Mesenchymal stem cell (in vitro differentiated cells and primary cell): ENCODE measurements around the gene RHBDD1.

Experiments used
- DNase-seq: peaks from one replicate; pipeline ENCODE4 v3.0.0-alpha.2; 2013
- H2AFZ ChIP-seq: one replicate; pipeline ENCODE4 v1.6.1; 2013; ENCODE audit warnings: low read depth, mild to moderate bottlenecking, control low read depth, inconsistent platforms, low read length, moderate library complexity
- H2AK5ac ChIP-seq: 2 replicates; pipeline ENCODE4 v1.6.1; 2013; ENCODE audit warnings: low read length, moderate library complexity, mild to moderate bottlenecking, inconsistent platforms; ENCODE audit not compliant: severe bottlenecking
- H2BK120ac ChIP-seq: one replicate; pipeline ENCODE4 v1.6.1; 2013; ENCODE audit warnings: low read depth, mild to moderate bottlenecking, inconsistent platforms, low read length, moderate library complexity
- H2BK12ac ChIP-seq, 2 experiments: one replicate each; pipeline ENCODE4 v1.6.1; 2013; ENCODE audit warnings: inconsistent platforms in 2 of 2, low read length in 2 of 2, mild to moderate bottlenecking in 2 of 2, moderate library complexity in 2 of 2, control low read depth in 1 of 2
- H2BK15ac ChIP-seq: one replicate; pipeline ENCODE4 v1.6.1; 2013; ENCODE audit warnings: mild to moderate bottlenecking, low read depth, inconsistent platforms; ENCODE audit not compliant: poor library complexity, severe bottlenecking
- H2BK5ac ChIP-seq: 2 replicates; pipeline ENCODE4 v1.6.1; 2013; ENCODE audit warnings: low read depth, mild to moderate bottlenecking, low read length, control low read depth, inconsistent platforms; ENCODE audit not compliant: poor library complexity, severe bottlenecking
- H3K14ac ChIP-seq, 2 experiments: one replicate each; pipeline ENCODE4 v1.6.1; 2013; ENCODE audit warnings: inconsistent platforms in 2 of 2, low read length in 2 of 2, control low read depth in 1 of 2, mild to moderate bottlenecking in 1 of 2, moderate library complexity in 1 of 2
- H3K18ac ChIP-seq, 2 experiments: one replicate each; pipeline ENCODE4 v1.6.1; 2013; ENCODE audit warnings: inconsistent platforms in 2 of 2, low read length in 2 of 2, control low read depth in 1 of 2, low read depth in 1 of 2, mild to moderate bottlenecking in 1 of 2
- H3K23ac ChIP-seq, 2 experiments: one replicate each; pipeline ENCODE4 v1.6.1; 2013; ENCODE audit warnings: inconsistent platforms in 2 of 2, low read length in 2 of 2, mild to moderate bottlenecking in 2 of 2, moderate library complexity in 2 of 2, control low read depth in 1 of 2
- H3K27ac ChIP-seq: 2 replicates; pipeline ENCODE4 v1.5.1; 2013; ENCODE audit warnings: mild to moderate bottlenecking, moderate library complexity, low read length, control low read depth, inconsistent platforms; ENCODE audit not compliant: poor library complexity, severe bottlenecking
- H3K27me3 ChIP-seq, 2 experiments: 2 replicates each; pipeline versions ENCODE4 v1.6.1 to v1.7.0; 2013; ENCODE audit warnings: low read length in 2 of 2, mild to moderate bottlenecking in 2 of 2, moderate library complexity in 2 of 2, control low read depth in 1 of 2, inconsistent platforms in 1 of 2; ENCODE audit not compliant: control insufficient read depth in 1 of 2, insufficient read depth in 1 of 2
- H3K36me3 ChIP-seq, 2 experiments: 2 replicates each; pipeline versions ENCODE4 v1.6.1 to v1.7.0; 2013; ENCODE audit warnings: low read length in 2 of 2, control low read depth in 1 of 2, inconsistent platforms in 1 of 2, low read depth in 1 of 2, mild to moderate bottlenecking in 1 of 2; ENCODE audit not compliant: insufficient read depth in 2 of 2, control insufficient read depth in 1 of 2
- H3K4ac ChIP-seq, 2 experiments: one replicate each; pipeline ENCODE4 v1.6.1; 2013; ENCODE audit warnings: inconsistent platforms in 2 of 2, low read length in 2 of 2, mild to moderate bottlenecking in 2 of 2, moderate library complexity in 2 of 2, control low read depth in 1 of 2, low read depth in 1 of 2
- H3K4me1 ChIP-seq: 2 replicates; pipeline ENCODE4 v1.6.1; 2013; ENCODE audit warnings: low read depth, low read length, control low read depth; ENCODE audit not compliant: control insufficient read depth, insufficient read depth
- H3K4me2 ChIP-seq: 2 replicates; pipeline ENCODE4 v1.6.1; 2013; ENCODE audit warnings: low read length, mild to moderate bottlenecking, inconsistent platforms; ENCODE audit not compliant: poor library complexity, severe bottlenecking
- H3K4me3 ChIP-seq, 2 experiments: 2 replicates each; pipeline versions ENCODE4 v1.5.1 to v1.7.0; 2013; ENCODE audit warnings: low read length in 2 of 2, mild to moderate bottlenecking in 2 of 2, control low read depth in 1 of 2, low read depth in 1 of 2; ENCODE audit not compliant: insufficient read depth in 1 of 2
- H3K79me1 ChIP-seq: replicated peaks from 2 replicates; pipeline ENCODE4 v1.6.1; 2013; ENCODE audit warnings: mild to moderate bottlenecking, control low read depth, low read length, inconsistent platforms; ENCODE audit not compliant: poor library complexity, severe bottlenecking
- H3K9ac ChIP-seq: 2 replicates; pipeline ENCODE4 v1.7.0; 2013; ENCODE audit warnings: mild to moderate bottlenecking, low read length, moderate library complexity
- H3K9me3 ChIP-seq: 2 replicates; pipeline ENCODE4 v1.7.0; 2013; ENCODE audit warnings: mild to moderate bottlenecking, low read length; ENCODE audit not compliant: control insufficient read depth
- H4K8ac ChIP-seq: one replicate; pipeline ENCODE4 v1.6.1; 2013; ENCODE audit warnings: inconsistent platforms, mild to moderate bottlenecking, low read length, moderate library complexity
- H4K91ac ChIP-seq: one replicate; pipeline ENCODE4 v1.6.1; 2013; ENCODE audit warnings: mild to moderate bottlenecking, low read length, inconsistent platforms
- WGBS: methylation state at CpG from one replicate; pipeline ENCODE4 v1.1.7; 2013; ENCODE audit warnings: mixed read lengths; 5-methylcytosine and 5-hydroxymethylcytosine counted together

The RHBDD1 gene

GRCh38 chr2:226892729-226893128 is 56.9 kb downstream of the RHBDD1 start:
- peaks cover 5% of the 10 kb centered on the region for H3K4me1 ChIP-seq
- no peak overlapping the region for H2BK12ac ChIP-seq
- H3K36me3 ChIP-seq = peaks cover 0 to 3% of the 10 kb centered on the region in 2 experiments
- H2AFZ ChIP-seq = no peak overlapping the region
- H3K14ac ChIP-seq = no peak overlapping the region
- DNase-seq = no peak
- H3K4ac ChIP-seq = no peak overlapping the region
- no peak overlapping the region for H3K18ac ChIP-seq
- H3K27ac ChIP-seq = peak overlapping the region; percentile 12
- no peak overlapping the region for H3K23ac ChIP-seq
- no peak overlapping the region for H2AK5ac ChIP-seq
- H2BK15ac ChIP-seq = no peak overlapping the region
- peak overlapping the region in 1 of 2 experiments; percentile 32 for H3K4me3 ChIP-seq
- no peak overlapping the region for H4K91ac ChIP-seq
- H2BK5ac ChIP-seq = no peak overlapping the region
- peaks cover 11% of the 10 kb centered on the region for H3K79me1 ChIP-seq
- H3K9ac ChIP-seq = peak overlapping the region; percentile 16
- WGBS = 79% methylated on average over 3 of the region's 3 CpGs
- H3K9me3 ChIP-seq = no peaks in the 10 kb centered on the region
- H2BK120ac ChIP-seq = no peak overlapping the region
- H4K8ac ChIP-seq = no peak overlapping the region
- H3K27me3 ChIP-seq = no peaks in the 10 kb centered on the region
- no peak overlapping the region for H3K4me2 ChIP-seq

- H3K9me3 ChIP-seq = no peaks in the 10 kb centered on the region
- H3K4me2 ChIP-seq = no peak overlapping the region
- H3K14ac ChIP-seq = no peak overlapping the region
- WGBS = 100% methylated on average over 2 of the region's 4 CpGs
- no peak overlapping the region for H2BK12ac ChIP-seq
- peaks cover 0 to 3% of the 10 kb centered on the region in 2 experiments for H3K36me3 ChIP-seq
- no peak overlapping the region for H2BK15ac ChIP-seq
- no peak overlapping the region for H3K9ac ChIP-seq
- H2AK5ac ChIP-seq = no peak overlapping the region
- no peak overlapping the region for H4K8ac ChIP-seq
- H3K4me1 ChIP-seq = peaks cover 5% of the 10 kb centered on the region
- H2BK120ac ChIP-seq = no peak overlapping the region
- no peaks in the 10 kb centered on the region for H3K27me3 ChIP-seq
- no peak overlapping the region for H3K23ac ChIP-seq
- H2BK5ac ChIP-seq = no peak overlapping the region
- no peak overlapping the region for H2AFZ ChIP-seq
- no peak overlapping the region for H3K18ac ChIP-seq
- H3K79me1 ChIP-seq = peaks cover 11% of the 10 kb centered on the region
- no peak overlapping the region for H3K27ac ChIP-seq
- no peak overlapping the region for H4K91ac ChIP-seq
- H3K4ac ChIP-seq = no peak overlapping the region
- DNase-seq = no peak
- H3K4me3 ChIP-seq = peak overlapping the region in 1 of 2 experiments; percentile 32
These were observed 57.4 kb downstream of the RHBDD1 start for GRCh38 chr2:226893216-226893615.

- Histone ChIP-seq H3K9me3 (no peaks in the 10 kb centered on the region), H2BK5ac (no peak overlapping the region)
- 96% methylated on average over 3 of the region's 3 CpGs for WGBS
These were observed 58.9 kb downstream of the RHBDD1 start for GRCh38 chr2:226894752-226895151.

GRCh38 chr2:226895579-226895978 is 59.7 kb downstream of the RHBDD1 start:
- H3K23ac ChIP-seq = no peak overlapping the region
- no peak overlapping the region for H3K4me2 ChIP-seq
- no peaks in the 10 kb centered on the region for H3K27me3 ChIP-seq
- no peak overlapping the region for H4K91ac ChIP-seq
- DNase-seq = no peak
- H3K27ac ChIP-seq = no peak overlapping the region
- peaks cover 9% of the 10 kb centered on the region for H3K79me1 ChIP-seq
- no peak overlapping the region for H3K18ac ChIP-seq
- H3K4me3 ChIP-seq = no peak overlapping the region
- no CpG with 5 or more reads among the region's 2 CpGs for WGBS
- H2BK12ac ChIP-seq = no peak overlapping the region
- H3K4ac ChIP-seq = no peak overlapping the region
- no peak overlapping the region for H3K9ac ChIP-seq
- no peak overlapping the region for H3K14ac ChIP-seq
- H2BK120ac ChIP-seq = no peak overlapping the region
- no peaks in the 10 kb centered on the region for H3K9me3 ChIP-seq
- peaks cover 3% of the 10 kb centered on the region for H3K4me1 ChIP-seq
- H2BK5ac ChIP-seq = no peak overlapping the region
- H4K8ac ChIP-seq = no peak overlapping the region
- H2BK15ac ChIP-seq = no peak overlapping the region
- peaks cover 0 to 3% of the 10 kb centered on the region in 2 experiments for H3K36me3 ChIP-seq
- H2AFZ ChIP-seq = no peak overlapping the region
- H2AK5ac ChIP-seq = no peak overlapping the region

More at GRCh38 chr2:226894752-226895151, 58.9 kb downstream of the RHBDD1 start:
- Histone ChIP-seq H3K18ac (no peak overlapping the region), H3K27ac (no peak overlapping the region), H3K27me3 (no peaks in the 10 kb centered on the region), H4K8ac (no peak overlapping the region), H3K4me2 (no peak overlapping the region), H3K4ac (no peak overlapping the region), H3K14ac (no peak overlapping the region), H2AK5ac (no peak overlapping the region), H2BK12ac (no peak overlapping the region), H3K36me3 (peaks cover 0 to 3% of the 10 kb centered on the region in 2 experiments), H3K4me3 (no peak overlapping the region), H2BK15ac (no peak overlapping the region), H3K79me1 (peaks cover 9% of the 10 kb centered on the region), H3K4me1 (peaks cover 5% of the 10 kb centered on the region), H2AFZ (no peak overlapping the region), H3K23ac (no peak overlapping the region), H3K9ac (no peak overlapping the region), H2BK120ac (no peak overlapping the region), H4K91ac (no peak overlapping the region)
- DNase-seq = no peak
